K562 (cell line): Measurements from ENCODE around the gene OOSP3. TPM values are rescaled to one million over a fixed set of nuclear protein-coding genes. Genes with fewer than 3 reads are reported as not detected.

ENCODE experiments used
- ATAC-seq: fragments of 200-7000 bp; cut with Tn5 transposase; 3 replicates; pipeline ENCODE4 v1.9.1; 2020; ENCODE audit warnings: moderate library complexity
- BruUV-seq: library from RNA; stranded (reverse); fragments of 400-500 nt; replicated peaks from 2 replicates; lab custom pipeline; 2021; lab: Mats Ljungman, UMichigan
- CTCF ChIA-PET: fragments of 300-600 bp; formaldehyde crosslinking; extraction: SDS; loops from one replicate; lab custom pipeline; 2021; ENCODE audit warnings: low intra/inter-chr PET ratio; lab: Yijun Ruan, JAX
- POLR2A ChIA-PET: fragments of 300-600, 350-650 bp; sonication (Branson Sonifier 250); formaldehyde crosslinking; extraction: SDS; loops from one replicate; lab custom pipeline; 2021; ENCODE audit warnings: antibody characterized with exemption, inconsistent platforms; lab: Yijun Ruan, JAX
- DNase-seq, 4 experiments: peaks; one replicate each; pipeline versions ENCODE4 v3.0.0 to v3.0.0-alpha.2; 2011 to 2018; ENCODE audit warnings: low spot score in 3 of 4, mixed read lengths in 3 of 4; ENCODE audit errors: extremely low read depth in 1 of 4
- FAIRE-seq: peaks from 2 replicates; lab custom pipeline; 2011; peaks lifted over from hg19 to GRCh38; lab: Jason Lieb, UNC
- H2AFZ ChIP-seq: 2 replicates; pipeline ENCODE4 v1.6.0; 2011; ENCODE audit warnings: low read depth, low read length, control low read depth, inconsistent platforms
- H3K27ac ChIP-seq: fragments of 200-600 bp; 3 replicates; pipeline ENCODE4 v1.8.0; 2011; ENCODE audit warnings: low read depth, mild to moderate bottlenecking, control low read depth, inconsistent platforms, low read length, moderate library complexity, mixed read lengths; ENCODE audit errors: extremely low read depth
- H3K27me3 ChIP-seq, 2 experiments: fragments of 300-600 bp in 1 of 2; 2 replicates in 1 of 2; 3 replicates in 1 of 2; pipeline versions ENCODE4 v1.6.0 to v1.8.0; 2011; ENCODE audit warnings: inconsistent platforms in 2 of 2, low read length in 2 of 2, mild to moderate bottlenecking in 1 of 2, mixed read lengths in 1 of 2, moderate library complexity in 1 of 2; ENCODE audit not compliant: control insufficient read depth in 2 of 2, insufficient read depth in 2 of 2
- H3K36me3 ChIP-seq: fragments of 300-600 bp; 3 replicates; pipeline ENCODE4 v1.8.0; 2011; ENCODE audit warnings: mild to moderate bottlenecking, low read length, inconsistent platforms; ENCODE audit not compliant: control insufficient read depth, insufficient read depth
- H3K4me1 ChIP-seq, 2 experiments: fragments of 200-600 bp in 1 of 2; replicated peaks in 1 of 2; 2 replicates in 1 of 2; 3 replicates in 1 of 2; pipeline versions ENCODE4 v1.5.1 to v1.8.0; 2011; ENCODE audit warnings: inconsistent platforms in 2 of 2, low read length in 2 of 2, mild to moderate bottlenecking in 1 of 2, mixed read lengths in 1 of 2, moderate library complexity in 1 of 2; ENCODE audit not compliant: control insufficient read depth in 2 of 2, insufficient read depth in 2 of 2
- H3K4me2 ChIP-seq: 2 replicates; pipeline ENCODE4 v1.6.1; 2011; ENCODE audit warnings: low read length, control low read depth, inconsistent platforms, mixed read lengths; ENCODE audit not compliant: insufficient read depth
- H3K4me3 ChIP-seq: fragments of 200-600 bp; sonication (generic), shearing (Covaris generic); 2 replicates; pipeline ENCODE4 v1.5.1; 2016; ENCODE audit warnings: control low read depth, inconsistent platforms
- H3K79me2 ChIP-seq: fragments of 200-600 bp; 3 replicates; pipeline ENCODE4 v1.8.0; 2011; ENCODE audit warnings: low read length, inconsistent platforms; ENCODE audit not compliant: control insufficient read depth, insufficient read depth
- H3K9ac ChIP-seq, 2 experiments: 2 replicates each; pipeline versions ENCODE4 v1.6.0 to v1.6.1; 2011; ENCODE audit warnings: low read depth in 2 of 2, low read length in 2 of 2, control low read depth in 1 of 2, inconsistent platforms in 1 of 2, mild to moderate bottlenecking in 1 of 2, mixed read lengths in 1 of 2; ENCODE audit not compliant: insufficient read depth in 1 of 2
- H3K9me1 ChIP-seq: one replicate; pipeline ENCODE4 v1.6.0; 2011; ENCODE audit warnings: inconsistent platforms, mild to moderate bottlenecking, low read length, moderate library complexity; ENCODE audit not compliant: control insufficient read depth, insufficient read depth
- H3K9me3 ChIP-seq: replicated peaks from 2 replicates; pipeline ENCODE4 v1.5.1; 2011; ENCODE audit warnings: low read depth, low read length, inconsistent platforms; ENCODE audit not compliant: control insufficient read depth, insufficient read depth
- H4K20me1 ChIP-seq: replicated peaks from 2 replicates; pipeline ENCODE4 v1.6.1; 2011; ENCODE audit warnings: low read length, inconsistent platforms, mixed read lengths; ENCODE audit not compliant: control insufficient read depth, insufficient read depth
- DIDO1 ChIP-seq: fragments of 450-650 bp; IDR thresholded peaks from 2 replicates; pipeline ENCODE4 v1.6.1; 2016; ENCODE audit warnings: low read depth, missing biosample characterization, missing genetic modification characterization
- GATAD2A ChIP-seq: fragments of 450-650 bp; IDR thresholded peaks from 2 replicates; pipeline ENCODE4 v1.6.1; 2017
- KLF13 ChIP-seq: fragments of 450-650 bp; IDR thresholded peaks from 2 replicates; pipeline ENCODE4 v1.6.1; 2016; ENCODE audit warnings: missing genetic modification characterization, low read depth, mild to moderate bottlenecking, missing compliant biosample characterization, moderate library complexity, borderline replicate concordance
- PYGO2 ChIP-seq: fragments of 450-650 bp; IDR thresholded peaks from 2 replicates; pipeline ENCODE4 v1.6.1; 2016; ENCODE audit warnings: mild to moderate bottlenecking, missing genetic modification characterization, moderate library complexity, missing compliant biosample characterization
- SREBF2 ChIP-seq: sonication (generic); formaldehyde crosslinking; IDR thresholded peaks from 2 replicates; pipeline ENCODE4 v1.4.0; 2020; ENCODE audit warnings: mild to moderate bottlenecking, missing genetic modification reagents
- SRF ChIP-seq, 2 experiments: fragments of 250-450, 450-650 bp in 1 of 2; sonication (Bioruptor Pico) in 1 of 2; sonication (generic) in 1 of 2; formaldehyde crosslinking; IDR thresholded peaks; 2 replicates each; pipeline versions ENCODE4 v1.5.0 to v1.5.1; 2020 to 2022; ENCODE audit warnings: mild to moderate bottlenecking in 1 of 2, missing genetic modification reagents in 1 of 2
- TAF1 ChIP-seq: IDR thresholded peaks from 2 replicates; pipeline ENCODE4 v1.6.1; 2011; ENCODE audit warnings: mild to moderate bottlenecking, low read length, moderate library complexity; ENCODE audit not compliant: insufficient read depth, control insufficient read depth, severe bottlenecking; ENCODE audit errors: extremely low read depth
- TAF9B ChIP-seq: fragments of 450-650 bp; IDR thresholded peaks from 2 replicates; pipeline ENCODE4 v1.6.1; 2018; ENCODE audit warnings: mild to moderate bottlenecking; ENCODE audit not compliant: partially characterized antibody
- ZNF133 ChIP-seq: fragments of 250-450 bp; sonication (Bioruptor Pico); IDR thresholded peaks from 2 replicates; pipeline ENCODE4 v1.4.0; 2020; ENCODE audit warnings: mild to moderate bottlenecking
- WGBS: fragments of 100-300 bp; shearing (Covaris generic); methylation state at CpG from one replicate; pipeline ENCODE4 v1.1.6; 2016; ENCODE audit warnings: low coverage, mixed read lengths; ENCODE audit not compliant: insufficient coverage; ENCODE audit errors: missing lambda C conversion rate; 5-methylcytosine and 5-hydroxymethylcytosine counted together
- in situ Hi-C: fragments of 300-500 bp; cut with MboI; formaldehyde crosslinking; loops from 4 replicates; pipeline ENCODE4 v1.15.0; 2018; ENCODE audit warnings: inconsistent platforms, mixed read lengths
- intact Hi-C: fragments of 100-400 bp; cut with micrococcal nuclease; formaldehyde crosslinking; loops from 2 replicates; pipeline ENCODE4 v1.14.2; 2022
- polyA plus RNA-seq, 8 experiments: library from polyadenylated mRNA; depleted of rRNA in 4 of 8; stranded (reverse) in 5 of 8; unstranded in 3 of 8; fragments of >200 nt; fragmentation: Nextera tagmentation in 2 of 8; fragmentation: Illumina TruSeq in 1 of 8; extraction: Ambion mirVana in 2 of 8; extraction: Trizol in 1 of 8; gene quantifications; 2 replicates each; pipeline versions ENCODE4 v1.2.1 to v1.2.3, GENCODE V29; 2011 to 2014; ENCODE audit warnings: inconsistent platforms in 1 of 8, missing spikeins in 1 of 8
- total RNA-seq, 7 experiments: library from RNA; depleted of rRNA in 6 of 7; stranded (reverse); fragments of >200 nt in 6 of 7; fragmentation: Illumina TruSeq in 2 of 7; extraction: Trizol in 2 of 7; gene quantifications; 2 replicates each; pipeline versions ENCODE4 v1.2.1 to v1.2.3, GENCODE V29; 2011 to 2021; ENCODE audit warnings: low replicate concordance in 1 of 7
- TF ChIP-seq, protein P1 (sequence below): fragments of 450-650 bp; formaldehyde crosslinking; IDR thresholded peaks from 2 replicates; pipeline ENCODE4 v1.4.0; 2022; ENCODE audit warnings: missing genetic modification characterization
- TF ChIP-seq, protein P2 (sequence below): IDR thresholded peaks from 2 replicates; pipeline ENCODE4 v1.6.1; 2016; ENCODE audit warnings: missing genetic modification characterization, missing compliant biosample characterization

OOSP3 gene
- total and polyA plus RNA-seq, 9 of the 15 experiments (the other 6 are each of a cell fraction or from before 2014, with no cell fraction given), result 0.09 to 0.32 (median 0.15) TPM; not detected in 6

DNA sequence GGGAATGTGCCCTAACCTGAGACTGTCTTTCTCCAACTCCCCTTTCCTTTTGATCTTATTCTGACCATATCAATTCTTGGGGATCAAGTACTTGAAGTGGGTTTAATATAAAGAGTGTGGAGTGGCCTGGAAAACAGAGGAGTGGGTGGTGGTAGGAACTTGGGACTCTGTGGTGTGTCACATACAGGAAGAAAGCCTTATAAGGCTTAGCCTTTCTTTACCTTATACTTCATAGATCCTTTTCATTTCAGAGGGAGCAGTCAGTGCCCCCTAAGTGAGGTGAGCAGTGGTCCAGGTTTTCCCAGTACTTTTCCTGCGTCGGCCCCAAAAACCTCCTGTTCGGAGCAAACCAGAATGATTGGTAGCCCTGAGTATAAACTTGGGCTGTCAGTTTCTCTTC is 60.1 kb downstream of the OOSP3 start:
- ChIA-PET CTCF (no interaction called here), POLR2A (no interaction called here)
- peak overlapping the region in 1 of 2 experiments; percentile 20; a peak in 1 of 4 replicates for H3K9ac ChIP-seq
- no TSS peak for BruUV-seq
- FAIRE-seq (no peak), DNase-seq (no peak), ATAC-seq (peak; percentile 69)
- 90% methylated on average over 3 of the region's 3 CpGs for WGBS
- H3K4me2 ChIP-seq, result peak overlapping the region; percentile 38; the same call in 1 of the 2 replicates
- H3K9me1 ChIP-seq, result no peaks in the 10 kb centered on the region
- no peak overlapping the region for H3K4me3 ChIP-seq
- H3K36me3 ChIP-seq, result no peaks in the 10 kb centered on the region
- in situ Hi-C loops (no loop called here), intact Hi-C loops (no loop called here)
- H3K4me1 ChIP-seq, result peaks cover 0 to 3% of the 10 kb centered on the region in 2 experiments; a peak in 1 of 5 replicates
- TF ChIP-seq TAF9B (no peak), SRF (CRISPR knock-in tag; IDR thresholded peaks at IDR 0.05) (peak in 1 of 2 experiments; percentile 89; a peak in 2 of 4 replicates)
- no peaks in the 10 kb centered on the region for H4K20me1 ChIP-seq
- H2AFZ ChIP-seq, result peak overlapping the region; percentile 80
- no peaks in the 10 kb centered on the region for H3K27me3 ChIP-seq
- no peaks in the 10 kb centered on the region for H3K79me2 ChIP-seq
- H3K27ac ChIP-seq, result no peak overlapping the region; the same call in 2 of the 3 replicates
- H3K9me3 ChIP-seq, result no peaks in the 10 kb centered on the region

DNA sequence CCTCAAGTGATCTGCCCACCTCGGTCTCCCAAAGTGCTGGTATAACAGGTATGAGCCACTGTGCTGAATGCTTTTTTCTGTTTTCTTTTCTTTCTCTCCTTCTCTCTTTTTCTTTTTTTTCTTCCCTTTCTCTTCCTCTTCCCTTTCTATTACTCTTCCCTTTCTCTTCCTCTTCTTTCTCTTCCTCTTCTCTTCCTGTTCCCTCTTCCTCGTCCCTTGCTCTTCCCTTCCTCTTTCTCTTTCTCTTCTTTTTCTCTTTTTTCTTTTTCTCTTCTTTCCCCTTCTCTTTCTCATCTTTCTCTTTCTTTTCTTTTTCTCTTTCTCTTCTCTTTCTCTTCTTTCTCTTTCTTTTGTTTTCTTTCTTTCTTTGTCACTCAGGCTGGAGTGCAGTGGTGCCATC is 60.9 kb downstream of the OOSP3 start:
- H3K9me3 ChIP-seq, result no peaks in the 10 kb centered on the region
- DNase-seq, result no peak
- no peaks in the 10 kb centered on the region for H3K9me1 ChIP-seq
- ChIA-PET POLR2A (no interaction called here), CTCF (no interaction called here)
- no TSS peak for BruUV-seq
- H4K20me1 ChIP-seq, result no peaks in the 10 kb centered on the region
- H3K27ac ChIP-seq, result no peak overlapping the region
- intact Hi-C loops (no loop called here), in situ Hi-C loops (no loop called here)
- no peak for ATAC-seq
- no peak for FAIRE-seq
- H2AFZ ChIP-seq, result peak overlapping the region; percentile 60
- H3K4me1 ChIP-seq, result peaks cover 0 to 3% of the 10 kb centered on the region in 2 experiments; a peak in 1 of 5 replicates
- no peaks in the 10 kb centered on the region for H3K27me3 ChIP-seq
- H3K4me2 ChIP-seq, result no peak overlapping the region
- no peak overlapping the region for H3K4me3 ChIP-seq
- 29% methylated on average over 2 of the region's 2 CpGs for WGBS
- no peak overlapping the region for H3K9ac ChIP-seq
- H3K79me2 ChIP-seq, result no peaks in the 10 kb centered on the region
- no peaks in the 10 kb centered on the region for H3K36me3 ChIP-seq
- TF ChIP-seq, protein P1, sequence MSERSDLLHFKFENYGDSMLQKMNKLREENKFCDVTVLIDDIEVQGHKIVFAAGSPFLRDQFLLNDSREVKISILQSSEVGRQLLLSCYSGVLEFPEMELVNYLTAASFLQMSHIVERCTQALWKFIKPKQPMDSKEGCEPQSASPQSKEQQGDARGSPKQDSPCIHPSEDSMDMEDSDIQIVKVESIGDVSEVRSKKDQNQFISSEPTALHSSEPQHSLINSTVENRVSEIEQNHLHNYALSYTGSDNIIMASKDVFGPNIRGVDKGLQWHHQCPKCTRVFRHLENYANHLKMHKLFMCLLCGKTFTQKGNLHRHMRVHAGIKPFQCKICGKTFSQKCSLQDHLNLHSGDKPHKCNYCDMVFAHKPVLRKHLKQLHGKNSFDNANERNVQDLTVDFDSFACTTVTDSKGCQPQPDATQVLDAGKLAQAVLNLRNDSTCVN (CRISPR knock-in tag), result 0 out of 2 replicates have a peak, but pooled peaks have one; percentile 44
- TF ChIP-seq SREBF2 (CRISPR knock-in tag) (no peak), ZNF133 (CRISPR knock-in tag) (no peak), PYGO2 (tag) (no peak), DIDO1 (tag) (no peak), KLF13 (tag) (no peak), GATAD2A (no peak), TAF1 (no peak)
- TF ChIP-seq, protein P2, sequence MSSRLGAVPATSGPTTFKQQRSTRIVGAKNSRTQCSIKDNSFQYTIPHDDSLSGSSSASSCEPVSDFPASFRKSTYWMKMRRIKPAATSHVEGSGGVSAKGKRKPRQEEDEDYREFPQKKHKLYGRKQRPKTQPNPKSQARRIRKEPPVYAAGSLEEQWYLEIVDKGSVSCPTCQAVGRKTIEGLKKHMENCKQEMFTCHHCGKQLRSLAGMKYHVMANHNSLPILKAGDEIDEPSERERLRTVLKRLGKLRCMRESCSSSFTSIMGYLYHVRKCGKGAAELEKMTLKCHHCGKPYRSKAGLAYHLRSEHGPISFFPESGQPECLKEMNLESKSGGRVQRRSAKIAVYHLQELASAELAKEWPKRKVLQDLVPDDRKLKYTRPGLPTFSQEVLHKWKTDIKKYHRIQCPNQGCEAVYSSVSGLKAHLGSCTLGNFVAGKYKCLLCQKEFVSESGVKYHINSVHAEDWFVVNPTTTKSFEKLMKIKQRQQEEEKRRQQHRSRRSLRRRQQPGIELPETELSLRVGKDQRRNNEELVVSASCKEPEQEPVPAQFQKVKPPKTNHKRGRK, result peak; percentile 97
